GM21360 (cell line): Measurements from ENCODE around the gene PRKD2.
"Not testable (repeated sequence)": the region's sequence is repeated elsewhere in the genome, so short reads cannot be mapped to it uniquely, and the experiment has no call there.

ENCODE experiments used
- ATAC-seq: cut with Tn5 transposase; IDR thresholded peaks from one replicate; pipeline ENCODE4 v1.9.1; 2021; ENCODE audit warnings: mild to moderate bottlenecking, moderate library complexity; ENCODE audit not compliant: unreplicated experiment

PRKD2 gene

DNA sequence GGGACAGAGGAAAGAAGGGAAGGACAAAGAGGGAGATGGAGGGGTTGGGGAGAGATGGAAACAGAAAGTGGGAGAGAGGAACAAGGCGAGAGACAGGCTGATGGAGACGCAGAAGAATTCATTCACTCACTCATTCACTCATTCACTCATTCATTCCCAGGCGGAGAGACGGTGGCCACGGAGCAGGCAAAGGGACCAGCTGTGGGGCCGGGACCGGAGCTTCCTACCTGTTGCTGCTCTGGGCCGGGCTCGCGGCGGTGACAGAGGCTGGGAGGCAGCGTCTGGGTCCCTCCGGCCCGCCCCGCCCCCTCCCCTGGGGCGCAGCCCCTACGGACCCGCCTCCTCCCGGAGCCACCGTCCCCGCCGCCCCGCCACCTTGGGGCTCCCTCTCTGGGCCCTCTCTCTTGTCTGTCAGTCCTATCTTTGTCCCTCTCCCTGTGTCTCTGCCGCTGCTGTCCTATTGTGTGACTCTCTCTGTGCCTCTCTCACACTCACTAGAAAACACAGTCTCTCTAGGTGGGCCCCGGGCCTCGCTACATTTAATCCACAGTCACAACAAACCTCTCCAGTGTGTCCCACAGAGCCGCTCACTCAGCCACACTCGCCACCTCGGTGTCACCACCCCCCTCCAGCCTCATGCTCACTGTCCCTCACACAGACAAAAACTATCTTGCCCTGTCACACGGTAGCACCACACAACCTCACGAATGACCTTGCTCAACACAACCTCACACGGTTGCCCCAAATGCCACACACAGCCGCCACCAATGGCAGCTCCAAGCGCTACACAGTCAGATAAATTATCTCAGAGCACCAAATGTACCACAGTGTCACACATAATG is 80.8 kb downstream of the PRKD2 start, which contains the start of gene GNG8:
Gene GNG8 (minus strand): TSS at position 283 of the 842 bp plus-strand sequence. CDS start 1,520 bp downstream, outside the sequence.
- ATAC-seq, result no peak

DNA sequence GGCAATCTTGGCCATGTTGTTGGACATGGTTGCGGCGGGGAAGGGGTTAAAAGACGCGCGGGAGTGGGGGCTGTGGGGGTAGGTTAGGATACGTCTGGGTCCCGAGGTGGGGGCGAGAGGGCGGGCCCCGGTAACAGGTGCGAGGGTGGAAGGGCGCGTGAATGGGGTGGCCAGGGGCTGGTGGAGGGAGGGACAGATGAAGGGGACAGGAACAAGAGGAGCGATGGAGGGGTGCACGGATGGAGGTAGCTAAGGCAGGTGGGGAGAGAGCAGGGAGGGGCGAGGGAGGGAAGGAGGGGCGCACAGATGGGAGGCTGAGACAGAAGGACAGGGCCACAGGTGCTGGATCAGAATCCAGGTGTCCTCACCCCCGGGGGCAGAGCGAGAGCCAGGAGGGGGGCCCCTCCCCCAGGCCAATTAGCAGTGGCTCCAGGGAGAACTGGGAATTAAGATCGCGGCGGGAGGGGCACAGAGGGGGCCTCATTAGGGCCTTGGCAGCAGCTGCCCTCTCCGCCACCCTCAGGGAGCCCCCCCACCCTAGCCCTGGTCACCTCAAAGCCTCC is 82.2 kb downstream of the PRKD2 start:
- ATAC-seq, result no peak

DNA sequence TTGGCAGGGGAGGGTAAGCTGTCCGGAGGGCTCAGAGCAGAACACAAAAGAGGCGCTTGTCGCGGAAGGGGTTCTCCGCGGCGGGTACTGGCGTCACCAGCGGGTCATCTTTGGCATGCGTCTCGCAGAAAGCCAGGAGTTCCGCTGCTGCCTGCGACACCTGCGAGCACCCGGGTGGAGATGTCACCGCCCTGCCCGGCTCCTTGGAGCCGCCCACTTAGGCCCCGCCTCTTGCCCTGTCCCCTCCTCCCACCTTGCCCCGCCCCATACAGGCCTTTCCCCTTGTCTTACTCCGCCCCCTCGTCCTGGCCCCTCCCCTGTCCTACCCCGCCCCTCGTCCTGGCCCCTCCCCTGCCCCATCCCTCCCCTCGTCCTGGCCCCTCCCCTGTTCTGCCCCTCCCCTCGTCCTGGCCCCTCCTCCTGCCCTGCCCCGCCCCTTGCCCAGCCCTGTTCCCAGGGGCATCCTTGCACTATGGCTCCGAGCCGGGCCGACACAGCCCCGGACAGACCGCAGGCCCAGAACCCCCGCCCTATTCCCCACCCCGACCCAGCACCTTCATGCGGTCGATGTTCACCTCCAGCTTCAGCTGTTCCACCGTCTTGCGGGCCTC is 82.8 kb downstream of the PRKD2 start:
- ATAC-seq, result peak; percentile 37

DNA sequence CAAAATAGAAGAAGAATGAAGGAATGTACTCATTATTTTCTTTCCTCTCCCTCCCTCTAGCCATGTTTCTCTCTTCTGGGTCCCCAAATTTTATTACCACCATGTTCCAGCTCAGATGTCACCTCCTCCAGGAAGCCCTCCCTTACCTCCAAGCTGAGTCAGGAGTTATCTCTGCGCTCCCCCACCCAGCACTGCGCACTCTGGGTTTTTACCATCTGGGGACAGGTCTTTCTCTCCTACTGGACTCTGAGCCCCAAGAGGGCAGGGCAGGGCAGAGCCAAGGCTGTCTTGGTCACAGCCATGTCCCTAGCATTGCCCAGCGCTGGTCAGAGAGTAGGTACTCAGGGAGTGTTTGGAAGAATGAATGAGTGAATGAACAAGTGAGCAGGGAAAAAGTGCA is 83.8 kb downstream of the PRKD2 start:
- no peak for ATAC-seq

DNA sequence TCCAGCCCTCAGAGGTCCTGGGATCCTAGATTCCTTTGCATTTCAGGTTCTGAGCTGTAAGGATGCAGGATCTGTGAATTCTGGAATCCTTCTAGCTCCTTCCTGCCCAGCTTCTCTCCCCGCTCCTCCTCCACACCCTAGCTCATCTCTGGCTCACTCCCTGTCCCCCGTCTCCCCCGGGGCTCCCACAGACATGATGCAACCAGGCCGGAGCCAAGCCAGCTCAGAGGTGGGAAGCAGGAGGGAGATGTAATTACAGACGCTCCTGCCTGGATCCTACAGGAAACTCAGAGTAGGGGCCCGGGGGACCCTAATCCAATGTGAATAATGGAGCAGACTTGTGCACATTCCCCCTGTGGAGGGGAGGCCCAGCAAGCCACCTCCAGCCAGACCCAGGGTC is 85.4 kb downstream of the PRKD2 start:
- no peak for ATAC-seq

DNA sequence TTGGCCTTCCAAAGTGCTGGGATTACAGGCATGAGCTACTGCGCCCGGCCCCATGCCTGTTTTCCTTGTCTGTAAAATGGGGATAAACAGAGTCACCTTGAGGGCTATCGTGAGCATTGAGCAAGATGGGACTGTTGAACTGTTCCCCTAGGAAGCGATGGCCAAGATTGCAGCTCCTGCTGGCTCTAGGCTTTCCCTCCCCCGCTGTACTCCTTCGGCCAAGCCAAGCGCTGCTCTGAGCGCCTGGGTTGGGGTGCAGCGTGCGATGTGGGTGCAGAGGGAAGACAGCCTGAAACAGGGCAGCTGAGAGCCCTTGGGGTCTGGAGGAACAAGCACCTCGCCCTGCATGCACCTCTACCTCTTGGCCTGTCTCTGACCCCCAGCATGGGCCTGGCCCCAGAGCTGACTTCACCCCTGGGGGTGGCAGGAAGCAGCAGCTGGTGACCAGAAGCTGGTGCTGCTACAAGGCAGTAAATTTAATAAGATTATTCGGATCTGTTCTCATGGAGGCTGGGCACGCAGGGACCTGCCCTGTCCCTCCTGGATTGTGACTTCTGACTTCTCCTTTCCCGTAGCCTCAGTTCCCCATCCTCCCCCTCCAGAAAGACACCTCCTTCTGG is 86.2 kb downstream of the PRKD2 start:
- ATAC-seq, result no peak

DNA sequence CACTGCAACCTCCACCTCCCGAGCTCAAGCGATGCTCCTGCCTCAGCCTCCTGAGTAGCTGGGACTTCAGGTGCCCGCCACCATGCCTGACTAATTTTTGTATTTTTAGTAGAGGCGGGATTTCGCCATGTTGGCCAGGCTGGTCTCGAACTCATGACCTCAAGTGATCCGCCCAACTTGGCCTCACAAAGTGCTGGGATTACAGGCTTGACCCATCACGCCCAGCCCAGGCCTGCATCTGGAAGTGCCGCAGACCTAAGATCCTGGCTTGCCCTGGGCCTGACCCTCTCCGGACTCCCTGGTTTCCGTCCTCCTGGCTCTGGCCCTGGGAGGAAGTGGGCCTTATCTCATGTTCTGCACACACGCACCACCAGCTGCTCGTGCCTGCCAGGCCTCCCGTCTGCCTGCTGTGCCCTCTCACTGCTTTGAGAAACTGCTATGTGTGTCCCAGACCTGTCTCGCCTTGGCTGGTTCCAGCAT is 87.3 kb downstream of the PRKD2 start:
- ATAC-seq, result no peak

DNA sequence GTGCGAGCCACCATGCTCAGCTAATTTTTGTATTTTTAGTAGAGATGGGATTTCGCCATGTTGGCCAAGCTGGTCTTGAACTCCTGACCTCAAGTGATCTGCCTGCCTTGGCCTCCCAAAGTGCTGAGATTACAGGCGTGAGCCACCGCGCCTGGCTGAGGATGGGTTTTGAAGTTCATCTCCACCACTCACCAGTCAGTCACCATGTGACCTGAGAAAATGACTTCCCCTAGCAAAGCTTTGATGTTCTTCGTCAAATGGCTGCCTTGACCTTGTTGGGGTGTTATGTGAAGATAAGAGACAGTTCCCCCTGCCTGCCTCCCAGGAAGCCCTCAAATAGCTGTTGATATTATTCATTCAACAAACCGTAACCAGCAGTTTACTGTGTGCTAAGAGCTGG is 87.9 kb downstream of the PRKD2 start:
- ATAC-seq, result not testable (repeated sequence)

DNA sequence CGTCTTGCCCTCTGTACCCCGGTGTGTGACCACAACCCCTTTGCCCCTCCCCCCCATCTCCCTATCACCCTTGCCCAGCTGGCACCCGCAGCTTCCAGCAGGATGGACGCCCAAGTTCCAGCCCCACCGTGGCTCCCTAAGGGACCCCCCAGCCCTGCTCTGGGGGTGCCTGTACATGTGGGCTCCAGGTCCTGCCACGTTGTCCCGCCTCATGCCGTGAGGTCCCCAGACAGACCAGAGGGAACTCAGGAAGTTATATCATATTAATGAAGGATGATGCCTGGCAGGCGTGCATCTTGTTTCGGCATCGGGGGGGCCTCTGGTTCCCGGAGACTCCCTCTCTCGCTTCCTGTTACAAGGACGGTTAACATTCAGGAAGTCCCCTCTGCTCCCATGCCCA is 90.5 kb downstream of the PRKD2 start:
- no peak for ATAC-seq

DNA sequence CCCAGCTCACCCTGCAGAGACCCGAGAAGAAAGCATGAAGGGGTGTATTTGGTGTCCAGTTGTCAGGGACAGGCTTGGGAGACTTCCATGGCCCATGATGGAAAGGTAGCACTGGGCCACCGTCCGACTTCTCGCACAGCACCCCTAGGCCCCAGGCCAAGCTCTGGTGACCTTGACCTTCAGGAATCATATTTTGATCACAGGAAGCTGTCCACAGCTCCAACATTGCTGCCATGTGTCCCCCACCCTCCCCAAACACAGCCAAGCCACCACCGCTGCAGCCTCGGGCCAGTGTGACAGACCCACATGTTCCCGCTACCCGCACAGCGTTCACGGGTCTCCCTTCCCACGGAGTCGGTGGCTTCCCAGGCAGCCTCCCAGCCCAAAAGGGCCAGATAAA is 91.2 kb downstream of the PRKD2 start:
- ATAC-seq, result no peak

DNA sequence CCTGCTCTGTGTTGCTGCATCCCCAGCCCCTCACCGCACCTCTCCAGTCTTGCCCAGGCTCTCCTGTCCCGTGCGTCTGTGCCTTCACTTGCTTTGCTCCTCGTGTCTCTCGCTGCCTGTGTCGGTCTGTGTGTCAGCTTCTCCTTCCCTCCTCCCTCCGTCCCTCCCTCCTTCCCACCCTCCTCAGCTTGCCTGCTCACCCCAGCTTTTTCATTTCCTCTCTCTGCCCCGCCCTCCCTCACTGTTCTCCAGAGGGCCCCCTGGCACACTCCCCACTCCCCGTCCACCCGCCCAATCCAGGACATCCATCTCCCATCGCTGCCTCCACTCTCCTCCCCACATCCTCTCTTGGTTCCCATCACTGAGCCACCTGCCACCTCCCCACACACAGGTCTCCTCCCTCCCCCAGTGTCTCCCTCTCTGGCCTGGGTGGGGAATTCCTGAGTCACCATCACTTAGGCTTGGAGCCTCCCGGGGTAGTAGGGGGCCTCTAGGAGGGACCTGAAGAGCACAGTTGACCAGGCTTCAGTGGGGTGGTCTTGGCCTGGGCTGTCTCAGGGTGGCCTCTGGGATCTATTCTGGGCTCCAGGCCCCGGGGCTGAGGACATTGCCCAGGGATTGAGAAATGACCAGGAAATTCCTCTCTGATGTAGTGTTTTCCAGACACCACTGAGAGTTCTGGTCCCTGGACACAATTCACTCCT is 91.8 kb downstream of the PRKD2 start, which contains the start of gene PTGIR:
Gene PTGIR (minus strand): TSS at position 132 of the 704 bp plus-strand sequence. CDS start 864 bp downstream, outside the sequence.
- no peak for ATAC-seq
